HL-60/S4 treated with phorbol 12-myristate 13-acetate at 8.2 ng/mL for 4 days and 3 days (cell line): Measurements from ENCODE around the gene U2SURP.
"Not testable (repeated sequence)": the region's sequence is repeated elsewhere in the genome, so short reads cannot be mapped to it uniquely, and the experiment has no call there.

Experiments used
- in situ Hi-C: fragments of 300-500 bp; cut with MboI; formaldehyde crosslinking; loops from 2 replicates; pipeline ENCODE4 v1.15.0; 2022; ENCODE audit warnings: low sequenced_read_pairs

Gene U2SURP

DNA sequence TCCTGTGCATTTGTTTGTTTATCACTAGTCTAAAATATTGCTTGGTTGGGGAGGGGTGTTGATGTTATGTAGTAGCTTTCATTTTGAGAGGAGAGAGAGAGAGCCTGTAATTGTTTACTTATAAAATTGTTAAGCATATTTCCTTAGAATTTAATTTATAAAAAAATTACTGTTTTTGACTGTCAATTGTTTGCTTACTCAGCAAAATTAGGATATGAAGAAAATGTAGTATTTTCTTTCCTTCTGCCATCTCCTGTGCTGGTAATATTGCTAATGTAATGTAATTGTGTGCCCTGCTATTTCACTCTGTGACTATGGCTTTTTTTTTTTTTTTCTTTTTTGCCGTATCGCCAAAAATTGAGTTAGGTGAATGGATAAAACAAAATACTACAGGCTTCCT is 3.5 kb downstream of the U2SURP start:
- in situ Hi-C loops, result no loop called here

DNA sequence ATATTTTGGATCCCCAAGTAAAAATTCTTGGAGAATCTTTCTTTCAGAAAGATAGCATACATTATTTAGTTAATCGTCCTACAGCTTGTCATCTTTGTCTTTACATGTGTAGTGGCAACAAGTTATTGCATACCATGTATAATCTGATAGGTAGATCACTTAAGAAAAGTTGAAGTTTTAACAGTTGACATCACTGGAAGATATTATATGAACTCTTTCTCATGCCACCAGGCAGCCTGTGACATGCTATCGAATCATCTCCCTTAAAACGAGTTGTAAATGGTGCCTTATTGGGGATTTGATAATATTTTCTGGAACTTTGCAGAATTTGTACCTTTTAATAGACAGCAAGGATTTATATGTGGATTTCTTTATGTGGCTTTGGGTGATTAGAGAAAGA is 8.7 kb downstream of the U2SURP start:
- in situ Hi-C loops, result no loop called here

DNA sequence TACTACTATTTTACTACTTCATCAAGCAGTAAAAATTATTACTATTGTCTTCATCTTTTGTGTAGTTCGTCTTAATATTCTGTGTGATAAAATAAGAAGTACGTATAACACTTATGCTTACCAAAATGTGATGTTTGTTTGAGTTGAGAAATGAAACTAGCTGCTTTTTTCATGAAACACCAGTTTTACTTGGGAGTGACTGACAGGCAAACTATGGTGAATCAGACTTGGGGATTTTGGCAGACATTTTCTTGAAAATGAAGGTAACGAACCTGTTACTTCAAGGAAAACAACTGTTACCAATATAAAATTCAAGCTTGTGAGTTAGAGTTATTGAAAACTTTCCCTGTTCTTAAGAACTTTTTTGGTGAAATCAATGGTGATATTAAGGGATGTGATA is 10.3 kb downstream of the U2SURP start:
- in situ Hi-C loops, result no loop called here

DNA sequence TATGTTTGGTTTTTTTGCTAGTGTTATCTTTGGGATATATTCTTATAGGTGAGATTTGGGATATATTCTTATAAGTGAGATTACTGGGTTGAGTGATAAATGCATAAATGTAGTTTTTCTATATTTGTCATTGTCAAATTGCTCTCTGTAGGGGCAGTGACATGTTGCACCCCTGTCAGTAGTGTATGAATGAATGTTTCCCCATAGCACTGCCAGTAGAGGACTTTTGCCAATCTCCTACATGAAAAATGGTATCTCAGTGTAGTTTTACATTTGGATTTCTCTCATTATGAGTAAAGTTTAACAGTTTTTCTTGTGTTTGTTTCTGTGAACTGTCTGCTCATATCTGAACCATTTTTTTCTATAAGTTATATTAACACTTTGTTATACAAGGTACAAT is 13.6 kb downstream of the U2SURP start:
- in situ Hi-C loops, result no loop called here

DNA sequence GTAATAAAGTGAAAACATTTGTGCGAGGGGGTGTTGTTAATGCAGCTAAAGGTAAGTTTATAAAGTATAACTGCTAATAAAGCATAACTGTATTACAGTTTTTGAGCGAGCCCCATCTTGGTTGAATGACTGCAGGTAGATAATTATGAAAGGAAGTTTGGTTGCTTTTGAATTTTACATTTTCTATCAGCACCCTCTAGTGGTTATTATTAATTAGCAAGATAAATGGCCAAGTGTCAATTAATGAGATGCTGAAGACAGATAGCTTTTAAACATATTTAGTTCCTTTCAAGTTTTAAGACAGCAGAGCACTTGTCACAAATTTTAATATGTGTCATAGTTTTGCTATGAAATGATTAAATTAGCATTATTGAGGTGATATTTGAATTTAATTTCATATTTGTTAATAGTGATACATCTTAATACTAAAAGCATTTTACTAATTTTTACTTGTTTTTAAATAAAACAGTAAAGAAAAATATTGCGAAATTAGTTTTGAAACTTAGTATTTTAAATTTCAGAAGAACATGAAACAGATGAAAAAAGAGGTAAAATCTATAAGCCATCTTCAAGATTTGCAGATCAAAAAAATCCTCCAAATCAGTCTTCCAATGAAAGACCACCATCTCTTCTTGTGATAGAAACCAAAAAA is 15.1 kb downstream of the U2SURP start:
- in situ Hi-C loops, result no loop called here

DNA sequence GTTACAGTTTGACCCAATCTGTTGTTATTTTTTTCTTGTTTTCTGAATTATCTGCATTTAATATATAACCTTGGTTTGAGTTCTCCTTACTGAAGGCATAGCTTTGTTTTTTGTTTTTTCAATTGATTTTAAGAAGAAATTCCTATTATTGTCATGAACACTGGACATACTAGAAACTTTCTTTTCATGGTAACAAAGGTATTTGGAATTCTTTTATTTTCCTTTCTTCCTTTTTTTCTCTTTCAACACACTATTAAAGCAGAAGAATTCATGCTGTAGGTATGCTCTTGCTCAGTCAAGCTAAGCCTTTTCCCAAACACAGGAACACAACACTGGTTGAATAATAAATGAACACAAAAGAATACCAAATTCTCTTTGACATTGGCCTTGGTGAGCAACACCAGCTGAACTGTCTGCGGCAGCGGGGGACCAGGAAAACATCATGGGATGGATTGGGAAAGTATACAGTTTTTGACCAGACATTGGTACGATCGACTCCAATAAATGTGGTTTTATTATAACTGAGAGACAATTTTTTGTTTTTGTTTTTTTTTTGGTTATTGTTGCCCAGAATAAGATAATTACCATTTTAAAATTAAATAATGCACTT is 23.1 kb downstream of the U2SURP start:
- in situ Hi-C loops, result no loop called here

DNA sequence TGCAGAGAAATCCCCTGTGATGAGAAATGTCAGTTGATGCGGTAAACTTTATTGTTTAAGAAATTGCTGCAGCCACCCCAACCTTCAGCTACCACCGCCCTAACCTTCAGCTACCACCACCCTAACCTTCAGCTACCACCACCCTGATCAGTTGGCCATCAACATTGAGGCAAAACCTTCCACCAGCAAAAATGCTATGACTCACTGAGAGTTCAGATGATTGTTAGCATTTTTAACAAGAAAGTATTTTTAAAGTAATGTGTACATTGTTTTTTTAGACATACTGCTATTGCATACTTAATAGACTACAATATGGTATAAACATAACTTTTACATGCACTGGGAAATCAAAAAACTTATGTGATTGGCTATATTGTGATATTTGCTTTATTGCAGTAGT is 30.0 kb downstream of the U2SURP start:
- in situ Hi-C loops, result no loop called here

DNA sequence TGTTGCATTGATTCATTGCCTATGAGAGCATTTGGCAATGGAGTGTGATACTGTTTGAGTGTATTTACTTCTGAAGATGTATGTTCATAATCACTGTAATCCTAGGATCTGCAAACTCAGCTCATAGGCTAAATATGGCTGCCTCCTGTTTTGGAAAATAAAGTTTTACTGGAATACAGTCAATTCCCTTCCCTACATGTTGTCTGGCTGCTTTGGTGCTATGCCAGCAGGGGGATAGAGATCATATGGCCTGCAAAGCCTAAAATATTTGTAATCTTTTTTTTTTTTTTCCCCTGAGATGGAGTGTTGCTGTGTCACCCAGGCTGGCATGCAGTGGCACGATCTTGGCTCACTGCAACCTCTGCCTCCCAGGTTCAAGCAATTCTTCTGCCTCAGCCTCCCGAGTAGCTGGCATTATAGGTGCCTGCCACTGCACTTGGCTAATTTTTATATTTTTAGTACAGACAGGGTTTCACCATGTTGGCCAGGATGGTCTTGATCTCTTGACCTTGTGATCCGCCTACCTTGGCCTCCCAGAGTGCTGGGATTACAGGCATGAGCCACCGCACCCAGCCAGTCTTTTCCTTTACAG is 30.5 kb downstream of the U2SURP start:
- in situ Hi-C loops, result not testable (repeated sequence)

DNA sequence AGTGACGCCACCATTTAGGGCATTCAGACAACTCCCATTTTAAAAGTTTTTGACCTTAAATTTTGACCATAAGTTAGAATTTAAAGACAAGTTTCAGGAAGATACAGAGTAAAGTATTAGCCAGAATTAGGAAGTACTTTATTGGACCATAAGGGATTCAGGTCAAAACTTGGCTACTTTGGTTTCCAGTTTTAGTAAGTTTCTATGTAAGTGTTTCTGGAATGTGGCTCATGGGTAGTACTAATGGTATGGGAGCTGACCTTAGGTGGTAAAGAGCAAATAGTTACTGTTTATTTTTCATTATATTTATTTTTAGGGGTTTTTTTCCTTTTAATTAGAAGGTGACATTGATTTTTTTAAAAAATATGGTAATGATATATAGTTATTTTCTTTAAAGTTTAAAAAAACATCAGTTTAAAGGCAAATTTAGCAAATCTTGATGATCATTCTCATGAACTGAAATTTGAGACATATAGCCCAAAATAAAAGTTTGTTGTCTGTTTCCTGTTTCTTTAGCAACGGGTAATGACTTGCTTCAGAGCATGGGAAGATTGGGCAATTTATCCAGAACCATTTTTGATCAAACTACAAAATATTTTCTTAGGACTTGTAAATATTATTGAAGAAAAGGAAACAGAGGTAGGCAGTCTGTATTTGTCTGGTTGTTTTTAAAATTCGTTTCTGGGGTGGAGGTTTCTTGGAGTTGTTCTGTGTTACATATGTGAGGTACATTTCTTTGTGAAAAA is 34.3 kb downstream of the U2SURP start:
- in situ Hi-C loops, result no loop called here

DNA sequence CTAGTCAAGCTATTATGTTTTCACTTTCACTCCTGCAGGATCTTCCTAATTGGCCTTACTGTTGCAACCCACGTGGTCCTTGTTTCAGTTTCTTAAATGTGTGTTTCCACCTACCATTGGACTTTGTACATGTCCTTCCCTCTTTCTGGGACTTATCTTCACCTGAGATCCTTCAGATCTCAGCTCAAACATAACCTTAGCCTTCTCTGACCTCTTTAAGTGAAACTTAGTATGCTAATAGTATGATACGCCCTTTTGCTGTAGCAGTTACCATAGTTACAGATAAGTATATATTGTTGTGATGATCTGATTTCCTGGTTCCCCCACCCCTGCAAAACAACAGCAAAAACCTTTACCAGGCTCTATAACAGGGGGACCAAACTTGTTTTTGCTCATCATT is 35.2 kb downstream of the U2SURP start:
- in situ Hi-C loops, result no loop called here

DNA sequence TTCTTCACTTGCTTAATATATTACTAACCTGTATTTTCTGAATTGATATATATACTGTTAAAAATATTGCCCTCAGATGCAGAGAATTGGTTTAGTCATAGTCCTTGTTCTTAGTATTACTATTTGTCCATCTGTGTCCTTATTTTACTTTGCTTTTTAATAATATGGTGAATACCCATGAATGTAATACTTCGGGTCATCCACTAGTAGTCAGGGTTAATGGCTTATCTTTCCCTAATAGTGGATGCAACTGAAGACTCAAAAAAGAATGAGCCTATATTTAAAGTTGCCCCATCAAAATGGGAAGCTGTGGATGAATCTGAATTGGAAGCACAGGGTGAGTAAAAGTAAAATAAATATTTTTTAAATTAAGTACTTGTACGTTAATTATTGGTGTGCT is 36.5 kb downstream of the U2SURP start:
- in situ Hi-C loops, result no loop called here

DNA sequence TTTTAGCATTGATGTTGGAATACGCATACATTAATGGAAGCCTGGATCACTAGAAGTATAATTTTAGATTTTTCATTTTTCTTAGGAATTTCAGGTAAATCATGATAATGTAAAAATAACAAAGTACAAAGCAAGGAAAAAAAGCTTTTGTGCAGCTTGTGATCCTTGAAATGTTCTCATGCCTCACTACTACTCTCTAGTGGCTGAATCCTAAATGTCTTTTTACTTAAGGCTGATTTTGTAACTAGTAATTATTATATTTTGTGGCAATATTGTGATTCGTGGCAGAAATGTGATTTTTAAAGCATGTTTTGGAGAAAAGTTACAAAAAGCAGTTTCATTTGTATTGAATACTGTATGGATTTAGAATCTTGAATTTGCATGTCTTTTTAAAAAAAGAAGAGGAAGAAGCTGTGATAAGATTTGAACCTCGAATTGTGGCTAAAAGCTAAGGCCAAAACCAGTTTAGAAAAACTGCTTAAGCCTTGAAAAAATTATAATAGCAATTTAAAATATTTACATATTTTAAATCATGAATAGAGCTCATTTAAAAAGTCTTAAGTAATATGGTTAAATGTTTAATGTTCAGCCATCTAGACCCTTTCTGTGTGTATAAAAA is 39.0 kb downstream of the U2SURP start:
- in situ Hi-C loops, result no loop called here

DNA sequence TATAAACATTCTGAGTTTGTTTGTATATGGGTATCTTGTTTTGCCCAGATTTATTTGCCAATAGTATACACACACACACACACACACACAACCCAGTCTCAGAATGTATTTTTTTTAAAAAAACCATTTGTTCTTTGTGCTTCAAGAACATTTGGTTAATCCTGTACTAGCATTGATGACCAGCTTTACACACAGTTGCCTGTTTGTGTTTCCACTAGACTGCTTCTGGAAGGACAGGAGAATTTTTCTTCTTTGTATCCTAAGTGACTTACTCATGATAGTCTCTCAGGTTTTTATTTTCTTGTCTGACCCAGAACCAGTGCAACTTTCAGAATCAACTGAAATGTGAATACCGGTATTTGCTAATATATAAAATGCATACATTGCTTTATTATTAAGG is 40.5 kb downstream of the U2SURP start:
- in situ Hi-C loops, result no loop called here

DNA sequence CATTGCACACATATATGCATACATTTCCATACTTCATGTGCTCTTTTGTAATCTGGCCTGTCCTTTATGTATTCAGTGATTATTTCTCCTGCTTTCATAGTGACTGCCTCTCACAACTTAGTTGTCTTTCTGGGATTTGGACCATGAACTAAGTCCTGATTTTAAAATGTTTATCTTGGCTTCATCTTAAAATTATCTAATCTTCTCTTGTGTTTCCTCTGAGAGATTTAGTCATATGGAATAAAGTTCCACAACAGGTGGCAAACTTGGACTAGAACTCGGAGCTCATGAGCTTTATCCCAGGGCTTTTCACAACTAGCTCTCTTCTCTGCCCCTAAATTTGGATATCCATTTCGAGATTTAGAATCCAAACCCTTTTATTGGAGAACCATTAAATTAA is 44.3 kb downstream of the U2SURP start:
- in situ Hi-C loops, result no loop called here

DNA sequence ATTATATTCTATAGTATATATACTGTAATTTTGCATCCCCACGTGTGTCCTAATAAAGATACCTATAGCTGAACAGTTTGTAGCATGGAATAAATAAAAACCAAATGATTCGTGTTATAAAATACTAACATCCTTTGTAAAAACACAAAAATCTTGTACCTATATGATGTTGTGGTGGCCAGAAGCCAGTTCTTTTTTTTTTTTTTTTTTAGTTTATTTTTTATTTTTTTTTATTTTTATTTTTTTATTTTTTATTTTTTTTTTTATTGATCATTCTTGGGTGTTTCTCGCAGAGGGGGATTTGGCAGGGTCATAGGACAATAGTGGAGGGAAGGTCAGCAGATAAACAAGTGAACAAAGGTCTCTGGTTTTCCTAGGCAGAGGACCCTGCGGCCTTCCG is 44.7 kb downstream of the U2SURP start:
- in situ Hi-C loops, result not testable (repeated sequence)

DNA sequence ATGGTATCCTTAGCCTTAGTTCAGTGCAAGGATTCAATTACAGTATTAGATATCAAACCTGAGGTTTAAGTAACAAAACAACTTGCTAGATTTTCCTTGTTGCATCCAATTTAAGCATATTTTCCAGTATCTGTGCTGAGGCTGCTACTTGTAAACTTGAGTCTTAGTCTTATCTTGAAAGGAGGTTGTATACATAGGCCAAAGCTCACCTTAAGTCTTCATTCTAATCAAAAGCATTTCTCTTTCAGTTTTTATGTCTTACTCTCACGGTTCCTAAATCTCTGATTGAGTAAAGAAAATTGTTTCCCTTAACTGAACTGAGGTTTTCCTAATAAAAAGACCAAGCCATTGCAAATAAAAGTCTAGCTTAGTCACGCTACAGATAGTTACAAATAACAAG is 52.6 kb downstream of the U2SURP start:
- in situ Hi-C loops, result no loop called here

DNA sequence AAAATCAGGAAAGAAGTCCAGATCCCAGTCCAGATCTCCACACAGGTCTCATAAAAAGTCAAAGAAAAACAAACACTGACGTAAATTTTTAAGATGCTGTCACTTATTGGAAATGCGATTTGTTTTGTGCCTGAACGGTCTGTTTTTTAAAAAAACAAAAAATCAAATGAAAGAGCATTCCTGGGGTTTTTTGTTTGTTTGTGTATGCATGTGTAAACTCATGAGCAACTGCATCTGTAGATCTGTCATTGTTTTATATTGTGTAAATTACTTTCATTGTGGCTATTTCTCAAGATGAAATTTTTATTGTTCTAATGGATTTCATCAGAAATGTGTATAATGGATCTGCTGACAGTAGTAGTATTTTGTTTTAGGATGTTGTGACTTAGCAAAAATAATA is 55.0 kb downstream of the U2SURP start:
- in situ Hi-C loops, result no loop called here

DNA sequence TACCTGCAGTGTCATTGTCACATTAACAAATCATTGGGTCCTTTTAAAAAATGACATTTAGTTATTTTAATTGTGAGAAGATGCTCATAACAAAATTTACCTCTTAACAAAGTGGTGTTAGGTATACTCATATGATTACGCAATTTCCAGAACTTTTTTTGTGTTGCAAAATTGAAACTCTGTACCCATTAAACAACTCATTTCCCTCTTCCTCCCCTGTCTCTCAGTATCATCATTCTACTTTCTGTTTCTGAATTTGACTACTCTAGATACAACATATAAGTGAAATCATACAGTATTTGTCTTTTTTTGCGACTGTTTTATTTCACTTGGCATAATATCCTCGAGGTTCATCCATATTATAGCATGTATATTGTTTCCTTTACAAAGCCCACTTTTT is 59.5 kb downstream of the U2SURP start:
- in situ Hi-C loops, result no loop called here

DNA sequence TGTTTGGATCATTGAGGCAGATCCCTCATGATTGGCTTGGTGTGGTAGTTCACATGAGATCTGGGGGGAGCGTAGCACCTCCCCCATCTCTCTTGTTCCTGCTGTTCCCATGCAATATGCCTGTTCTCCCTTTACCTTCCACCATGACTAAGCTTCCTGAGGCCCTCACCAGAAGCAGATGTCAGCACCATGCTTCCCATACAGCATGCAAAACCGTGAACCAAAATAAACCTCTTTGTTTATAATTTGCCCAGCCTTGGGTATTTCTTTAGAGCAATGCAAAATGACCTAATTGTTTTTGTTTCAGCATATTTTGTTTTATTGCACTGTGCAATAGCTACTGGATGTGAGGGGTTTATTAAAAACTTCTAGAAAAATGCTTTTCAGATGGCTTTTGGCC is 61.6 kb downstream of the U2SURP start:
- in situ Hi-C loops, result no loop called here

DNA sequence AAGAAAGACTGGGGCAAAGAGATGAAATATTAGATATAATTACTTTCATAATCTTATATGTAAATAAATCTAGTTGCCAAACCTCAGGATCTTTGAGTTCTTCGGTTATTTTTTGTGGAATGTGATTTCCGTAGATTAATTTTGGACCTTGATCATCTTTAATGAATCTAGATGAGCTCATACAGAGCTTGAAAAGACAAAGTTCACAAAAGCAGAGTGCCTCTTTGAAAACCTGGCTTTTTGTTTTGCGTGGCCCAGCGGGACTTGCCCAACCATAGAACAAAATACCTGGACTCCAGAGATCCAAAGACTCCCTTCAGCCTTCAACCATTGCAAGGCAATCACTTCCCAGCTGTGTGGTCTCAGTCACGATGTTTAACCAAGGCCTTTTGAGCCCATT is 63.4 kb downstream of the U2SURP start:
- in situ Hi-C loops, result no loop called here

DNA sequence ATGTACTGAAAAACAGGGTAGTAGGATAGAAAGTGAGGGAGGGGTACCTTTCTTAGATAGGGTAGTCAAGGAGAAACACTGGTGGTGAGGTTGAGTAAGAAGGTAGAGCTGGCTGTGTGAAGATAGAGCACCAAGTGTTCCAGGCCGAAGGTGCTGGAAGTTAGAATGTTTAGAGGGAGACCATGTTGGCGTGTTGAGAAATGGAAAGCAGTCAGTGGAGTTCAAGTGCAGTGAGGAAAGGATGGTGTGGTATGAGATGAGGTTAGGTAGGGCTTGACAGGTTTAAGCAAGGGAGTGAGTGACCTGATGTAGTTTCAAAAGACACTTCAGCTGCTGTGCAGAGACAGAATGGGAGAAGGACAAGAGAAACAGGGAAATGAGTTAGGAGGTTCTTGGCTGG is 64.0 kb downstream of the U2SURP start:
- in situ Hi-C loops, result no loop called here

DNA sequence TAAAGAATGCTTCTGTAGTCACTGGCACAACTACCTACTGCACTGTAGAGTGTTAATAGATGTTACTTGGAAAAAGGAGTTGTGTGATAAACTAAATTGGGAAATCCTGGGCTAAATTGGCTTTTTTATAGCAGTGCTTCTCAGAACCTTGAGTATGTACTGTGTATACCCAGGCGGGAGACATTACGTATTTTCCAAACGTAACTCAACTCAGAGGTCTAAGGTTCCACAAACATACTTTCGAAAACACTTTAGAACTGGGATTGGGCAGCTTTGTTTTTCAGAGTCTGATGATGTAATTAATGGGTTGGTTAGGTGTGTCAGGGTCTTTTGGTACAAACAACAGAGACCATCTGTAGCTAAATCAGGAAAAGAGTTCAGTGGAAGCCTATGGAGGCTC is 64.7 kb downstream of the U2SURP start:
- in situ Hi-C loops, result no loop called here
